ENCODE results near the gene CT45A10.
"Not testable (repeated sequence)": the region's sequence is repeated elsewhere in the genome, so short reads cannot be mapped to it uniquely, and the experiment has no call there.

Gene CT45A10

GRCh38 chrX:135893294-135893817 is at the start of gene CT45A10, which contains the start of gene SAGE1:
TSS of gene CT45A10 (minus strand) at chrX:135893444. CDS start at chrX:135885344, 8,100 bp downstream.
TSS of gene SAGE1 (plus strand) at chrX:135893716. CDS start at chrX:135896243, 2,527 bp downstream.
- no peak for DNase-seq (ENCODE audit: low read depth in 2 of 2, low spot score in 1 of 2)

GRCh38 chrX:135931644-135932487 is 38.6 kb upstream of the CT45A10 start:
- DNase-seq (ENCODE audit: low read depth in 2 of 2, low spot score in 1 of 2): peak in 1 of 2 donors; percentile 3

- DNase-seq (ENCODE audit: low read depth in 2 of 2, low spot score in 1 of 2): no peak
Measured at GRCh38 chrX:135927897-135928296, 34.7 kb upstream of the CT45A10 start.

- no peak for DNase-seq (ENCODE audit: low read depth in 2 of 2, low spot score in 1 of 2)
Measured at GRCh38 chrX:135923353-135923752, 30.1 kb upstream of the CT45A10 start.

- not testable (repeated sequence) for DNase-seq (ENCODE audit: low read depth in 2 of 2, low spot score in 1 of 2)
Measured at GRCh38 chrX:135920516-135920915, 27.3 kb upstream of the CT45A10 start.

- no peak for DNase-seq (ENCODE audit: low read depth in 2 of 2, low spot score in 1 of 2)
Measured at GRCh38 chrX:135914404-135914803, 21.2 kb upstream of the CT45A10 start.

GRCh38 chrX:135910251-135910650 is 17.0 kb upstream of the CT45A10 start:
- no peak for DNase-seq (ENCODE audit: low read depth in 2 of 2, low spot score in 1 of 2)

GRCh38 chrX:135892781-135893180 is 463 bp downstream of the CT45A10 start:
- no peak for DNase-seq (ENCODE audit: low read depth in 2 of 2, low spot score in 1 of 2)

- DNase-seq (ENCODE audit: low read depth in 2 of 2, low spot score in 1 of 2): no peak
Measured at GRCh38 chrX:135890087-135890585, 3.1 kb downstream of the CT45A10 start.

GRCh38 chrX:135888976-135889375 is 4.3 kb downstream of the CT45A10 start:
- not testable (repeated sequence) for DNase-seq (ENCODE audit: low read depth in 2 of 2, low spot score in 1 of 2)

- not testable (repeated sequence) for DNase-seq (ENCODE audit: low read depth in 2 of 2, low spot score in 1 of 2)
Measured at GRCh38 chrX:135888230-135888629, 5.0 kb downstream of the CT45A10 start.

GRCh38 chrX:135882741-135883140 is 10.5 kb downstream of the CT45A10 start:
- not testable (repeated sequence) for DNase-seq (ENCODE audit: low read depth in 2 of 2, low spot score in 1 of 2)

GRCh38 chrX:135871712-135872111 is 21.5 kb downstream of the CT45A10 start, which contains the start of gene CT45A9:
TSS of gene CT45A9 (minus strand) at chrX:135871812. CDS start at chrX:135868061, 3,751 bp downstream.
- not testable (repeated sequence) for DNase-seq (ENCODE audit: low read depth in 2 of 2, low spot score in 1 of 2)

GRCh38 chrX:135854438-135854837 is 38.8 kb downstream of the CT45A10 start, which contains the start of gene CT45A8:
TSS of gene CT45A8 (minus strand) at chrX:135854538. CDS start at chrX:135850783, 3,755 bp downstream.
- DNase-seq (ENCODE audit: low read depth in 2 of 2, low spot score in 1 of 2): not testable (repeated sequence)

GRCh38 chrX:135837180-135837579 is 56.1 kb downstream of the CT45A10 start, which contains the start of gene CT45A7:
TSS of gene CT45A7 (minus strand) at chrX:135837280. CDS start at chrX:135833533, 3,747 bp downstream.
- DNase-seq (ENCODE audit: low read depth in 2 of 2, low spot score in 1 of 2): not testable (repeated sequence)
